GM12801 (cell line): Measurements from ENCODE around the gene RGS21.

Experiments used
- CTCF ChIP-seq: IDR thresholded peaks from one replicate; pipeline ENCODE4 v1.5.1; 2011; ENCODE audit warnings: control low read depth; ENCODE audit not compliant: insufficient read length; ENCODE audit errors: extremely low read depth

RGS21 gene

GRCh38 chr1:192303029-192303428 is 13.8 kb upstream of the RGS21 start:
- no peak for TF ChIP-seq CTCF

- TF ChIP-seq CTCF: no peak
Observed at GRCh38 chr1:192311281-192311680, 5.5 kb upstream of the RGS21 start.

- no peak for TF ChIP-seq CTCF
Observed at GRCh38 chr1:192327997-192328396, 11.2 kb downstream of the RGS21 start.

GRCh38 chr1:192342842-192343241 is 26.1 kb downstream of the RGS21 start:
- TF ChIP-seq CTCF: no peak

GRCh38 chr1:192343344-192343743 is 26.6 kb downstream of the RGS21 start:
- no peak for TF ChIP-seq CTCF

- TF ChIP-seq CTCF: no peak
Observed at GRCh38 chr1:192349314-192349713, 32.5 kb downstream of the RGS21 start.

- TF ChIP-seq CTCF: no peak
Observed at GRCh38 chr1:192350356-192350755, 33.6 kb downstream of the RGS21 start.

- no peak for TF ChIP-seq CTCF
Observed at GRCh38 chr1:192351550-192351949, 34.8 kb downstream of the RGS21 start.
